K562 (cell line): ENCODE measurements around the gene HLA-B. TPM values are rescaled to one million over a fixed set of nuclear protein-coding genes. Genes with fewer than 3 reads are reported as not detected.
A peak's percentile ranks its signal among the peaks of the same experiment; 100 is the strongest.

Experiments used
- BACH1 ChIP-seq: fragments of 200-800 bp; sonication (Bioruptor generic); IDR thresholded peaks from 2 replicates; pipeline ENCODE4 v1.6.1; 2016; ENCODE audit warnings: missing genetic modification characterization, missing compliant biosample characterization
- CC2D1A ChIP-seq: fragments of 450-650 bp; IDR thresholded peaks from 2 replicates; pipeline ENCODE4 v1.6.1; 2017; ENCODE audit warnings: mild to moderate bottlenecking
- CCNT2 ChIP-seq: IDR thresholded peaks from 2 replicates; pipeline ENCODE4 v1.6.1; 2011; ENCODE audit warnings: borderline replicate concordance, low read depth, mild to moderate bottlenecking, moderate library complexity, mixed read lengths, low read length; ENCODE audit not compliant: insufficient read length; ENCODE audit errors: extremely low read depth
- CEBPG ChIP-seq, 3 experiments: fragments of 200-800 bp in 1 of 3; sonication (Bioruptor generic) in 1 of 3; sonication (generic) in 1 of 3; formaldehyde crosslinking in 1 of 3; IDR thresholded peaks in 2 of 3; conservative IDR thresholded peaks in 1 of 3; 2 replicates each; pipeline versions ENCODE4 v1.6.1 to v1.8.0; 2016 to 2022; ENCODE audit warnings: missing compliant biosample characterization in 2 of 3, missing genetic modification characterization in 2 of 3, mild to moderate bottlenecking in 1 of 3, missing genetic modification reagents in 1 of 3
- CXXC5 ChIP-seq: fragments of 250-450 bp; sonication (Bioruptor Pico); IDR thresholded peaks from 2 replicates; pipeline ENCODE4 v1.8.0; 2022; ENCODE audit warnings: inconsistent platforms, mild to moderate bottlenecking, moderate library complexity
- FOXJ3 ChIP-seq: sonication (generic); formaldehyde crosslinking; IDR thresholded peaks from 2 replicates; pipeline ENCODE4 v1.4.0; 2020; ENCODE audit warnings: mild to moderate bottlenecking, missing genetic modification reagents
- GATAD2A ChIP-seq: fragments of 450-650 bp; IDR thresholded peaks from 2 replicates; pipeline ENCODE4 v1.6.1; 2017
- GTF2A2 ChIP-seq: IDR thresholded peaks from 2 replicates; pipeline ENCODE4 v1.6.1; 2016; ENCODE audit warnings: mild to moderate bottlenecking, missing genetic modification characterization, missing compliant biosample characterization
- KAT2B ChIP-seq: IDR thresholded peaks from one replicate; pipeline ENCODE4 v1.6.1; 2012; ENCODE audit warnings: low read depth, mild to moderate bottlenecking, control low read depth, inconsistent platforms, low read length, moderate library complexity
- KHSRP ChIP-seq: fragments of 450-650 bp; IDR thresholded peaks from 2 replicates; pipeline ENCODE4 v1.6.1; 2017
- KLF6 ChIP-seq: fragments of 250-450 bp; sonication (Bioruptor Pico); IDR thresholded peaks from 2 replicates; pipeline ENCODE4 v1.4.0; 2020; ENCODE audit warnings: mild to moderate bottlenecking, moderate library complexity, borderline replicate concordance
- MAZ ChIP-seq, 2 experiments: fragments of 450-650 bp in 1 of 2; sonication (generic) in 1 of 2; formaldehyde crosslinking; IDR thresholded peaks in 1 of 2; conservative IDR thresholded peaks in 1 of 2; 2 replicates each; pipeline versions ENCODE4 v1.4.0 to v1.5.0; 2020; ENCODE audit warnings: mild to moderate bottlenecking in 1 of 2, missing genetic modification reagents in 1 of 2
- MITF ChIP-seq: IDR thresholded peaks from 2 replicates; pipeline ENCODE4 v1.6.1; 2014; ENCODE audit warnings: antibody characterized with exemption
- MTF1 ChIP-seq: fragments of 250-450 bp; sonication (Bioruptor Pico); IDR thresholded peaks from 2 replicates; pipeline ENCODE4 v1.9.0; 2021; ENCODE audit warnings: moderate library complexity, mild to moderate bottlenecking, inconsistent platforms, borderline replicate concordance
- RAD21 ChIP-seq, 2 experiments: fragments of 250-450 bp in 1 of 2; fragments of 450-650 bp in 1 of 2; sonication (Bioruptor Pico) in 1 of 2; formaldehyde crosslinking in 1 of 2; IDR thresholded peaks in 1 of 2; conservative IDR thresholded peaks in 1 of 2; 2 replicates each; pipeline versions ENCODE4 v1.4.0 to v1.8.0; 2020 to 2022; ENCODE audit warnings: mild to moderate bottlenecking in 2 of 2, moderate library complexity in 1 of 2
- RNF219 ChIP-seq: fragments of 250-450 bp; sonication (Bioruptor Pico); IDR thresholded peaks from 2 replicates; pipeline ENCODE4 v1.5.0; 2022; ENCODE audit warnings: mild to moderate bottlenecking
- TSHZ1 ChIP-seq: fragments of 250-450 bp; sonication (Bioruptor Pico); IDR thresholded peaks from 2 replicates; pipeline ENCODE4 v1.4.0; 2020; ENCODE audit warnings: mild to moderate bottlenecking, moderate library complexity
- ZKSCAN8 ChIP-seq: fragments of 200-800 bp; sonication (Bioruptor generic); IDR thresholded peaks from 2 replicates; pipeline ENCODE4 v1.6.1; 2016; ENCODE audit warnings: missing genetic modification characterization, missing compliant biosample characterization
- ZNF121 ChIP-seq: sonication (generic); formaldehyde crosslinking; conservative IDR thresholded peaks from 2 replicates; pipeline ENCODE4 v1.8.0; 2022; ENCODE audit warnings: missing genetic modification reagents
- ZSCAN29 ChIP-seq: fragments of 450-650 bp; IDR thresholded peaks from 2 replicates; pipeline ENCODE4 v1.6.1; 2017
- polyA plus RNA-seq, 8 experiments: library from polyadenylated mRNA; depleted of rRNA in 4 of 8; stranded (reverse) in 5 of 8; unstranded in 3 of 8; fragments of >200 nt; fragmentation: Nextera tagmentation in 2 of 8; fragmentation: Illumina TruSeq in 1 of 8; extraction: Ambion mirVana in 2 of 8; extraction: Trizol in 1 of 8; gene quantifications; 2 replicates each; pipeline versions ENCODE4 v1.2.1 to v1.2.3, GENCODE V29; 2011 to 2014; ENCODE audit warnings: inconsistent platforms in 1 of 8, missing spikeins in 1 of 8
- total RNA-seq, 7 experiments: library from RNA; depleted of rRNA in 6 of 7; stranded (reverse); fragments of >200 nt in 6 of 7; fragmentation: Illumina TruSeq in 2 of 7; extraction: Trizol in 2 of 7; gene quantifications; 2 replicates each; pipeline versions ENCODE4 v1.2.1 to v1.2.3, GENCODE V29; 2011 to 2021; ENCODE audit warnings: low replicate concordance in 1 of 7

The HLA-B gene
- total and polyA plus RNA-seq, 9 of the 15 experiments (the other 6 are each of a cell fraction or from before 2014, with no cell fraction given), result 0.07 to 9.7 (median 0.65) TPM; not detected in 2

GRCh38 chr6:31396422-31397152, 39.6 kb upstream of the HLA-B start (continued):
- peak; percentile 20 to 57; a peak in 3 of 4 replicates for TF ChIP-seq RAD21 (CRISPR knock-in tag; conservative IDR thresholded peaks at IDR 0.05 in 1 of 2, IDR thresholded peaks at IDR 0.05 in 1 of 2)
- no peak for TF ChIP-seq KHSRP
- TF ChIP-seq GATAD2A, result no peak
- TF ChIP-seq MAZ (CRISPR knock-in tag; conservative IDR thresholded peaks at IDR 0.05 in 1 of 2, IDR thresholded peaks at IDR 0.05 in 1 of 2), result peak; percentile 62 to 67; a peak in 3 of 4 replicates
- peak; percentile 82 for TF ChIP-seq CXXC5
- TF ChIP-seq CC2D1A, result no peak
- no peak for TF ChIP-seq ZNF121 (CRISPR knock-in tag)
- TF ChIP-seq MITF, result no peak
- TF ChIP-seq CCNT2, result no peak
- peak; percentile 54; the same call in 1 of the 2 replicates for TF ChIP-seq BACH1 (tag)
- TF ChIP-seq ZSCAN29, result no peak
- TF ChIP-seq CEBPG (CRISPR knock-in tag; IDR thresholded peaks at IDR 0.05), result peak; percentile 61; the same call in 1 of the 2 replicates
- TF ChIP-seq CEBPG (tag; conservative IDR thresholded peaks at IDR 0.05 in 1 of 2, IDR thresholded peaks at IDR 0.05 in 1 of 2), result no peak; a peak in 1 of 4 replicates
- no peak for TF ChIP-seq RNF219 (CRISPR knock-in tag)
- TF ChIP-seq MTF1 (CRISPR knock-in tag), result no peak
- TF ChIP-seq GTF2A2 (tag), result peak; percentile 71; the same call in 1 of the 2 replicates
- no peak for TF ChIP-seq FOXJ3 (CRISPR knock-in tag)
- TF ChIP-seq ZKSCAN8 (CRISPR knock-in tag), result peak; percentile 54; the same call in 1 of the 2 replicates
- no peak for TF ChIP-seq KAT2B
- peak; percentile 16; the same call in 1 of the 2 replicates for TF ChIP-seq TSHZ1 (CRISPR knock-in tag)
- peak; percentile 87; the same call in 1 of the 2 replicates for TF ChIP-seq KLF6 (CRISPR knock-in tag)
